Measurements from ENCODE around the gene GRWD1. TPM values are rescaled to one million over a fixed set of nuclear protein-coding genes. Genes with fewer than 3 reads are reported as not detected.

Gene GRWD1
- total RNA-seq, 1 donor from 2014 or later, result 17.5 TPM

GRCh38 chr19:48452289-48453190, 6.8 kb downstream of the GRWD1 start:
- intact Hi-C loops (cut with DNase I), result no loop called here
- no peak for DNase-seq (ENCODE audit: low spot score)

- no peak for DNase-seq (ENCODE audit: low spot score)
- intact Hi-C loops (cut with DNase I), result no loop called here
These were observed 8.5 kb downstream of the GRWD1 start for GRCh38 chr19:48454150-48454730.

- intact Hi-C loops (cut with DNase I), result no loop called here
These were observed 9.6 kb downstream of the GRWD1 start, which contains the start of gene KCNJ14 for GRCh38 chr19:48455171-48455907. Gene KCNJ14, plus strand, starts transcription at chr19:48455574. Its CDS starts 6,151 bp downstream, at chr19:48461725.

GRCh38 chr19:48455908-48456562, 10.3 kb downstream of the GRWD1 start:
- no peak for DNase-seq (ENCODE audit: low spot score)
- intact Hi-C loops (cut with DNase I), result no loop called here

More at GRCh38 chr19:48455171-48455907, 9.6 kb downstream of the GRWD1 start, which contains the start of gene KCNJ14:
- DNase-seq (ENCODE audit: low spot score), result no peak

GRCh38 chr19:48456864-48457263, 11.1 kb downstream of the GRWD1 start:
- DNase-seq (ENCODE audit: low spot score), result no peak
- intact Hi-C loops (cut with DNase I), result no loop called here

GRCh38 chr19:48458016-48458415, 12.2 kb downstream of the GRWD1 start:
- no peak for DNase-seq (ENCODE audit: low spot score)
- intact Hi-C loops (cut with DNase I), result no loop called here

GRCh38 chr19:48461651-48461981, 15.8 kb downstream of the GRWD1 start:
- intact Hi-C loops (cut with DNase I), result no loop called here
- no peak for DNase-seq (ENCODE audit: low spot score)

GRCh38 chr19:48461982-48462655, 16.3 kb downstream of the GRWD1 start:
- no peak for DNase-seq (ENCODE audit: low spot score)
- intact Hi-C loops (cut with DNase I), result no loop called here

GRCh38 chr19:48465215-48465614, 19.4 kb downstream of the GRWD1 start:
- intact Hi-C loops (cut with DNase I), result loop anchor here (5.0 kb wide), 1 partner anchor 47 kb away; the partner anchor contains the start of gene LMTK3
- no peak for DNase-seq (ENCODE audit: low spot score)

GRCh38 chr19:48466561-48467325, 21.0 kb downstream of the GRWD1 start:
- intact Hi-C loops (cut with DNase I), result loop anchor here (5.0 kb wide), 1 partner anchor 46 kb away; the partner anchor contains the start of gene LMTK3
- DNase-seq (ENCODE audit: low spot score), result no peak

GRCh38 chr19:48468772-48469288, 23.0 kb downstream of the GRWD1 start:
- intact Hi-C loops (cut with DNase I), result loop anchor here (1.0 to 5.0 kb wide), 2 partner anchors 24 to 43 kb away; partner anchors contain the start of genes GRWD1 and LMTK3

GRCh38 chr19:48469289-48469881, 23.6 kb downstream of the GRWD1 start, which contains the start of gene CYTH2:
Gene CYTH2, plus strand, starts transcription at chr19:48469369. Its CDS starts 139 bp downstream, at chr19:48469508.
- intact Hi-C loops (cut with DNase I), result loop anchor here (1.0 to 5.0 kb wide), 2 partner anchors 24 to 43 kb away; partner anchors contain the start of genes GRWD1 and LMTK3
- DNase-seq (ENCODE audit: low spot score), result peak; percentile 94

More at GRCh38 chr19:48468772-48469288, 23.0 kb downstream of the GRWD1 start:
- peak; percentile 100 for DNase-seq (ENCODE audit: low spot score)

- DNase-seq (ENCODE audit: low spot score), result no peak
- intact Hi-C loops (cut with DNase I), result loop anchor here (1.0 to 5.0 kb wide), 2 partner anchors 25 to 42 kb away; partner anchors contain the start of genes GRWD1 and LMTK3
These were observed 24.3 kb downstream of the GRWD1 start for GRCh38 chr19:48469934-48470680.

- no peak for DNase-seq (ENCODE audit: low spot score)
- intact Hi-C loops (cut with DNase I), result no loop called here
These were observed 25.1 kb downstream of the GRWD1 start for GRCh38 chr19:48470856-48471255.

- DNase-seq (ENCODE audit: low spot score), result no peak
- intact Hi-C loops (cut with DNase I), result no loop called here
These were observed 26.1 kb downstream of the GRWD1 start for GRCh38 chr19:48471836-48472235.

- intact Hi-C loops (cut with DNase I), result no loop called here
- no peak for DNase-seq (ENCODE audit: low spot score)
These were observed 27.6 kb downstream of the GRWD1 start for GRCh38 chr19:48473161-48473966.

Measured in cardiac septum (tissue), 1 donor.